ENCODE data around the gene CSNK2B. TPM values are rescaled to one million over a fixed set of nuclear protein-coding genes. Genes with fewer than 3 reads are reported as not detected.

Gene CSNK2B
- total RNA-seq, 1 experiment from 2014 or later, result 173 TPM

DNA sequence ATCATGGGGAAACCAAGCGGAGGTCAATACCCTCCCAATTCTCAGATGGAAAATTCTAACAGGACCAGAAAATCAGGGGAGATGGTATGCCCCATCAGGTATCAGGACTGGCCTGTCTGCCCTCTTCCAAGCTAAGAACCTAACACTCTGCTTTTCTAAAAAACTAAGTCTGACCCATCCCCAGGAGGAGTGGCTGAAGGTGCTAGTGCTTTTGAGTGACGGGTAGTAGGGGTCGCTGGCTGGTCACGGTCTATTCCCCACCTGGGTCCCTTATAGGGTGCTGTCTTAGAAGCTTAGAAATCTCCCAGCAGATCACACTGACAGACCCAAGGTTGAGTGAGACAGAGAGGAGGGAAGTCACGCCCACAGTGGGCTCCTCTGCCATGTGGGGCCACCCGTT, 27.7 kb downstream of the CSNK2B start:
- ChIA-PET POLR2A (ENCODE audit: unreplicated experiment) (no interaction called here), CTCF (interaction anchor here (0.6 to 0.7 kb wide), 2 partner anchors 17 to 56 kb away, joined by 3 to 6 read pairs; no protein-coding TSS in a partner anchor)
- BruUV-seq (replicated peaks), result no TSS peak
- Histone ChIP-seq H3F3A (ENCODE audit: insufficient read depth, low read depth) (no peaks in the 10 kb centered on the region; the same call in 1 of the 2 replicates), H4K20me1 (ENCODE audit: insufficient read depth) (no peaks in the 10 kb centered on the region; the same call in 1 of the 2 replicates), H3K4me2 (no peak overlapping the region), H3K4me3 (no peak overlapping the region), H3K27me3 (ENCODE audit: insufficient read depth, low read depth) (no peaks in the 10 kb centered on the region), H3K9me3 (ENCODE audit: insufficient read depth, low read depth) (no peaks in the 10 kb centered on the region), H3K4me1 (replicated peaks; ENCODE audit: insufficient read depth) (no peaks in the 10 kb centered on the region; the same call in 1 of the 2 replicates), H3K36me3 (ENCODE audit: low read depth) (peaks cover 3% of the 10 kb centered on the region; the same call in 1 of the 2 replicates), H3K27ac (no peak overlapping the region), H3K9me2 (ENCODE audit: insufficient read depth) (no peaks in the 10 kb centered on the region), H3K79me2 (ENCODE audit: low read depth) (no peaks in the 10 kb centered on the region), H2AFZ (no peak overlapping the region)
- no peak for DNase-seq
- intact Hi-C loops (cut with micrococcal nuclease; ENCODE audit: unreplicated experiment), result no loop called here
- TF ChIP-seq EZH2 (IDR thresholded peaks at IDR 0.05; ENCODE audit: low read depth), result no peak

DNA sequence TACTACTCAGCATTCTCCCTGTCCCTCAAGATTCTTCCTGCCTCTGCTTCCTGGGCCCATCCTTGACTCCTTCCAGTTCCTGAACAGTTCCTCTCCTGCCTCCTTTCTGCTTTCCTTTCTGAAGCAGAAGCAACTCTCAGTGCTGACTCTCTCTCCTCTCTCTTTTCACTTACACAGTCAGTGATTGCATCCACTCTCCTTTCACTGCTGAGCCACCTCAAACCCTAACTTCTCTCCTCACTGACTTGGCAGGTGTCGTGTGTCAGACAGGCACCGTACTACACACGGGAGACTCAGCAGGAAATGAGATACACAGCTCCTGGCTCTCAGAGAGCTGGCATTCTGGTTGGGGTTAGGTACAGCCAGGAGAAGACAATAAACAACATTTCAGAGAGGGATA, 31.7 kb downstream of the CSNK2B start:
- no peaks in the 10 kb centered on the region for H3K9me3 ChIP-seq (ENCODE audit: insufficient read depth, low read depth)
- no peaks in the 10 kb centered on the region; the same call in 1 of the 2 replicates for H4K20me1 ChIP-seq (ENCODE audit: insufficient read depth)
- no peaks in the 10 kb centered on the region for H3K27me3 ChIP-seq (ENCODE audit: insufficient read depth, low read depth)
- no TSS peak for BruUV-seq (replicated peaks)
- intact Hi-C loops (cut with micrococcal nuclease; ENCODE audit: unreplicated experiment), result no loop called here
- no peak for DNase-seq
- no peak overlapping the region for H3K4me2 ChIP-seq
- H3F3A ChIP-seq (ENCODE audit: insufficient read depth, low read depth), result no peaks in the 10 kb centered on the region
- peaks cover 6% of the 10 kb centered on the region; the same call in 1 of the 2 replicates for H3K36me3 ChIP-seq (ENCODE audit: low read depth)
- no peak for TF ChIP-seq EZH2 (IDR thresholded peaks at IDR 0.05; ENCODE audit: low read depth)
- TF ChIP-seq, protein P1, sequence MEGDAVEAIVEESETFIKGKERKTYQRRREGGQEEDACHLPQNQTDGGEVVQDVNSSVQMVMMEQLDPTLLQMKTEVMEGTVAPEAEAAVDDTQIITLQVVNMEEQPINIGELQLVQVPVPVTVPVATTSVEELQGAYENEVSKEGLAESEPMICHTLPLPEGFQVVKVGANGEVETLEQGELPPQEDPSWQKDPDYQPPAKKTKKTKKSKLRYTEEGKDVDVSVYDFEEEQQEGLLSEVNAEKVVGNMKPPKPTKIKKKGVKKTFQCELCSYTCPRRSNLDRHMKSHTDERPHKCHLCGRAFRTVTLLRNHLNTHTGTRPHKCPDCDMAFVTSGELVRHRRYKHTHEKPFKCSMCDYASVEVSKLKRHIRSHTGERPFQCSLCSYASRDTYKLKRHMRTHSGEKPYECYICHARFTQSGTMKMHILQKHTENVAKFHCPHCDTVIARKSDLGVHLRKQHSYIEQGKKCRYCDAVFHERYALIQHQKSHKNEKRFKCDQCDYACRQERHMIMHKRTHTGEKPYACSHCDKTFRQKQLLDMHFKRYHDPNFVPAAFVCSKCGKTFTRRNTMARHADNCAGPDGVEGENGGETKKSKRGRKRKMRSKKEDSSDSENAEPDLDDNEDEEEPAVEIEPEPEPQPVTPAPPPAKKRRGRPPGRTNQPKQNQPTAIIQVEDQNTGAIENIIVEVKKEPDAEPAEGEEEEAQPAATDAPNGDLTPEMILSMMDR (conservative IDR thresholded peaks at IDR 0.05), result no peak
- H3K27ac ChIP-seq, result no peak overlapping the region
- ChIA-PET CTCF (no interaction called here), POLR2A (ENCODE audit: unreplicated experiment) (no interaction called here)
- peaks cover 23% of the 10 kb centered on the region for H3K79me2 ChIP-seq (ENCODE audit: low read depth)
- H3K9me2 ChIP-seq (ENCODE audit: insufficient read depth), result no peaks in the 10 kb centered on the region
- H3K4me3 ChIP-seq, result no peak overlapping the region
- H3K4me1 ChIP-seq (replicated peaks; ENCODE audit: insufficient read depth), result peaks cover 9% of the 10 kb centered on the region; the same call in 1 of the 2 replicates
- no peak overlapping the region for H2AFZ ChIP-seq

DNA sequence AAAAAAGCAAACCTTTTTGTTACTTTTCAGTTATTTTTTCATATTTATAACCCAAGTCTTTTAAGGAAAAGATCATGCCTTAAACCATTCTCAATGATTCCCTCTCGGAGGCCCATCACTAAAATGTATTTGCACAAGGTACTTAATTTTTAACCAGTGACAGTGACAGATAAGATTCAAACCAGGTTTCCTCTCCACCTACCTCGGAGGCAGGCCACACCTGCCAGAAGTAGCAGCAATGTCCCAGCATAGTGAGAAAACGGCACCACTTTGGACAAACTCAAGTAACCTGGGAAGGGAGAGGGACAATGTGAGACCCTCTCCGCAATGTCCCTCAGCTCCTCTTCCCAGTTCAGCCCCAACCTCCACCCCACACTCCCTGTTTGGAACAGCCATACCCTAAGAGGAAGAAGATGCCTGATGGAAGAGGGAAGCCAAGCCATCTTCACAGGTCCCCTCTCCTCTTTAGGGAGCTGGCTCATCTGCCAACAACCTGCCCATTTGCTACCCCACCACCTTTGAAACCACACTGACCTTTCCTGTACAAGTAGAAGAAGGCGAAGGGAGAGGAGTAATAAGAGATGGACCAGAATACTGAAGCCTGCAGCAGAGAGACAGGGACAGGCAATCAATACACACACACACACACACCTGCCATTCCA, 35.0 kb downstream of the CSNK2B start:
- Histone ChIP-seq H3K9me3 (ENCODE audit: insufficient read depth, low read depth) (no peaks in the 10 kb centered on the region), H3K4me3 (no peak overlapping the region), H3K36me3 (ENCODE audit: low read depth) (peaks cover 6% of the 10 kb centered on the region; the same call in 1 of the 2 replicates), H3K79me2 (ENCODE audit: low read depth) (peaks cover 25% of the 10 kb centered on the region), H2AFZ (no peak overlapping the region), H4K20me1 (ENCODE audit: insufficient read depth) (no peaks in the 10 kb centered on the region; the same call in 1 of the 2 replicates), H3K27me3 (ENCODE audit: insufficient read depth, low read depth) (no peaks in the 10 kb centered on the region), H3K27ac (no peak overlapping the region), H3K4me2 (no peak overlapping the region), H3K9me2 (ENCODE audit: insufficient read depth) (no peaks in the 10 kb centered on the region), H3F3A (ENCODE audit: insufficient read depth, low read depth) (no peaks in the 10 kb centered on the region), H3K4me1 (replicated peaks; ENCODE audit: insufficient read depth) (peaks cover 14% of the 10 kb centered on the region)
- POLR2A ChIA-PET (ENCODE audit: unreplicated experiment), result no interaction called here
- TF ChIP-seq, protein P1 (conservative IDR thresholded peaks at IDR 0.05), result no peak
- TF ChIP-seq EZH2 (IDR thresholded peaks at IDR 0.05; ENCODE audit: low read depth), result no peak
- DNase-seq, result no peak
- intact Hi-C loops (cut with micrococcal nuclease; ENCODE audit: unreplicated experiment), result no loop called here
- BruUV-seq (replicated peaks), result no TSS peak
- CTCF ChIA-PET, result interaction anchor here (0.6 kb wide), 1 partner anchor 155 kb away, joined by 3 read pairs; the partner anchor contains the start of gene ATP6V1G2
